ENCODE measurements around the gene FABP7.

Gene FABP7

GRCh38 chr6:122787721-122788120 is 8.2 kb downstream of the FABP7 start:
- Histone ChIP-seq H2AFZ (no peak overlapping the region), H3K4me3 (ENCODE audit: low read depth, low read length) (no peak overlapping the region), H3K4me2 (ENCODE audit: low read length) (no peak overlapping the region), H3K9ac (no peak overlapping the region), H3K4me1 (peaks cover 10% of the 10 kb centered on the region), H3K79me2 (no peaks in the 10 kb centered on the region), H3K27me3 (ENCODE audit: control insufficient read depth, insufficient read depth, low read length) (no peaks in the 10 kb centered on the region), H3K27ac (no peak overlapping the region), H3K36me3 (ENCODE audit: control insufficient read depth, insufficient read depth, low read length) (no peaks in the 10 kb centered on the region), H3K9me3 (ENCODE audit: control insufficient read depth, low read length) (no peaks in the 10 kb centered on the region)
- TF ChIP-seq CTCF (IDR thresholded peaks at IDR 0.05), result no peak

GRCh38 chr6:122788208-122788607 is 8.7 kb downstream of the FABP7 start:
- Histone ChIP-seq H3K4me3 (ENCODE audit: low read depth, low read length) (peak overlapping the region; percentile 80), H3K27ac (peak overlapping the region; percentile 97)
- TF ChIP-seq CTCF (IDR thresholded peaks at IDR 0.05), result no peak

GRCh38 chr6:122788663-122789181 is 9.2 kb downstream of the FABP7 start:
- Histone ChIP-seq H3K36me3 (ENCODE audit: control insufficient read depth, insufficient read depth, low read length) (no peaks in the 10 kb centered on the region), H3K9me3 (ENCODE audit: control insufficient read depth, low read length) (no peaks in the 10 kb centered on the region), H3K9ac (peak overlapping the region; percentile 74), H3K4me1 (peaks cover 14% of the 10 kb centered on the region), H2AFZ (peak overlapping the region; percentile 94), H3K27ac (peak overlapping the region; percentile 97), H3K4me3 (ENCODE audit: low read depth, low read length) (peak overlapping the region; percentile 80), H3K4me2 (ENCODE audit: low read length) (peak overlapping the region; percentile 71), H3K79me2 (no peaks in the 10 kb centered on the region), H3K27me3 (ENCODE audit: control insufficient read depth, insufficient read depth, low read length) (no peaks in the 10 kb centered on the region)
- TF ChIP-seq CTCF (IDR thresholded peaks at IDR 0.05), result no peak

More at GRCh38 chr6:122788208-122788607, 8.7 kb downstream of the FABP7 start:
- H3K79me2 ChIP-seq, result no peaks in the 10 kb centered on the region
- no peaks in the 10 kb centered on the region for H3K9me3 ChIP-seq (ENCODE audit: control insufficient read depth, low read length)
- no peak overlapping the region for H3K4me2 ChIP-seq (ENCODE audit: low read length)
- peaks cover 14% of the 10 kb centered on the region for H3K4me1 ChIP-seq
- H3K9ac ChIP-seq, result no peak overlapping the region
- no peaks in the 10 kb centered on the region for H3K36me3 ChIP-seq (ENCODE audit: control insufficient read depth, insufficient read depth, low read length)
- H2AFZ ChIP-seq, result peak overlapping the region; percentile 94
- no peaks in the 10 kb centered on the region for H3K27me3 ChIP-seq (ENCODE audit: control insufficient read depth, insufficient read depth, low read length)

GRCh38 chr6:122789182-122790027 is 9.9 kb downstream of the FABP7 start, which contains the start of gene SMPDL3A:
TSS of gene SMPDL3A (plus strand) at chr6:122789258. CDS start at chr6:122789347, 89 bp downstream.
- Histone ChIP-seq H3K9ac (peak within 1 kb of the TSS; percentile 74), H2AFZ (peak within 1 kb of the TSS; percentile 94), H3K27ac (peak within 1 kb of the TSS; percentile 97), H3K36me3 (ENCODE audit: control insufficient read depth, insufficient read depth, low read length) (no peaks in the 10 kb centered on the region), H3K9me3 (ENCODE audit: control insufficient read depth, low read length) (no peaks in the 10 kb centered on the region), H3K4me2 (ENCODE audit: low read length) (peak within 1 kb of the TSS; percentile 71), H3K79me2 (no peaks in the 10 kb centered on the region), H3K4me3 (ENCODE audit: low read depth, low read length) (peak within 1 kb of the TSS; percentile 80), H3K27me3 (ENCODE audit: control insufficient read depth, insufficient read depth, low read length) (no peaks in the 10 kb centered on the region), H3K4me1 (peaks cover 14% of the 10 kb centered on the region)
- peak; percentile 56 for TF ChIP-seq CTCF (IDR thresholded peaks at IDR 0.05)

Data from parathyroid adenoma (tissue), 2 donors.